ENCODE measurements around the gene DLG2. TPM values are rescaled to one million over a fixed set of nuclear protein-coding genes. Genes with fewer than 3 reads are reported as not detected.

DLG2 gene
- total and polyA plus RNA-seq, 9 donors, result 2.5 to 20.7 (median 12.0) TPM

GRCh38 chr11:84260862-84261261 lies 1366.3 kb downstream of the DLG2 start:
- no peak for TF ChIP-seq POLR2A (IDR thresholded peaks at IDR 0.05)
- no peak for TF ChIP-seq EP300 (IDR thresholded peaks at IDR 0.05)
- no peak for TF ChIP-seq CTCF (IDR thresholded peaks at IDR 0.05)
- Histone ChIP-seq H3K4me3 (no peak overlapping the region), H3K36me3 (no peaks in the 10 kb centered on the region), H3K27ac (no peak overlapping the region), H3K27me3 (no peaks in the 10 kb centered on the region), H3K9me3 (no peaks in the 10 kb centered on the region), H3K4me1 (ENCODE audit: insufficient read depth) (no peaks in the 10 kb centered on the region)
- intact Hi-C loops (cut with DNase I), result no loop called here
- DNase-seq, result no peak
- WGBS, 3 donors, result 78 to 88% (median 85%) methylated on average over 1 of the region's 1 CpG

- 92 to 95% (median 95%) methylated on average over 1 of the region's 1 CpG for WGBS, 3 donors
- no peaks in the 10 kb centered on the region for H3K9me3 ChIP-seq
- H3K4me3 ChIP-seq, result no peak overlapping the region
- no peaks in the 10 kb centered on the region for H3K27me3 ChIP-seq
- TF ChIP-seq CTCF (IDR thresholded peaks at IDR 0.05) (no peak), POLR2A (IDR thresholded peaks at IDR 0.05) (no peak), EP300 (IDR thresholded peaks at IDR 0.05) (no peak)
- intact Hi-C loops (cut with DNase I), result no loop called here
- no peak for DNase-seq
- no peaks in the 10 kb centered on the region for H3K4me1 ChIP-seq (ENCODE audit: insufficient read depth)
- no peak overlapping the region for H3K27ac ChIP-seq
- no peaks in the 10 kb centered on the region for H3K36me3 ChIP-seq
These were observed 1370.5 kb downstream of the DLG2 start for GRCh38 chr11:84256618-84257017.

- H3K27ac ChIP-seq, result no peak overlapping the region
- no peaks in the 10 kb centered on the region for H3K27me3 ChIP-seq
- no peak overlapping the region for H3K4me3 ChIP-seq
- intact Hi-C loops (cut with DNase I), result no loop called here
- TF ChIP-seq EP300 (IDR thresholded peaks at IDR 0.05), result no peak
- TF ChIP-seq CTCF (IDR thresholded peaks at IDR 0.05), result no peak
- no peak for TF ChIP-seq POLR2A (IDR thresholded peaks at IDR 0.05)
- no peaks in the 10 kb centered on the region for H3K36me3 ChIP-seq
- WGBS, 3 donors, result 95 to 97% (median 95%) methylated on average over 5 of the region's 5 CpGs
- no peaks in the 10 kb centered on the region for H3K4me1 ChIP-seq (ENCODE audit: insufficient read depth)
- DNase-seq, result no peak
- H3K9me3 ChIP-seq, result no peaks in the 10 kb centered on the region
These were observed 1371.7 kb downstream of the DLG2 start for GRCh38 chr11:84255483-84255882.

GRCh38 chr11:84250834-84251613 lies 1376.1 kb downstream of the DLG2 start:
- no peaks in the 10 kb centered on the region for H3K27me3 ChIP-seq
- TF ChIP-seq EP300 (IDR thresholded peaks at IDR 0.05), result no peak
- TF ChIP-seq POLR2A (IDR thresholded peaks at IDR 0.05), result no peak
- no peak for TF ChIP-seq CTCF (IDR thresholded peaks at IDR 0.05)
- H3K4me3 ChIP-seq, result no peak overlapping the region
- no peaks in the 10 kb centered on the region for H3K4me1 ChIP-seq (ENCODE audit: insufficient read depth)
- no peaks in the 10 kb centered on the region for H3K36me3 ChIP-seq
- intact Hi-C loops (cut with DNase I), result no loop called here
- H3K27ac ChIP-seq, result no peak overlapping the region
- H3K9me3 ChIP-seq, result no peaks in the 10 kb centered on the region
- no peak for DNase-seq
- WGBS, 3 donors, result 69 to 94% (median 79%) methylated on average over 2 of the region's 2 CpGs

Data from ovary (tissue), 9 donors.